NB4 (cell line): ENCODE data around the gene PAK6.

ENCODE experiments used
- DNase-seq: peaks from one replicate; pipeline ENCODE4 v3.0.0; 2010; ENCODE audit warnings: low read depth
- H3K4me3 ChIP-seq: one replicate; pipeline ENCODE4 v1.5.1; 2011; ENCODE audit warnings: mild to moderate bottlenecking, low read depth, low read length, moderate library complexity
- CTCF ChIP-seq: IDR thresholded peaks from one replicate; pipeline ENCODE4 v1.5.1; 2012; ENCODE audit warnings: low read depth, low read length
- MAX ChIP-seq: IDR thresholded peaks from 2 replicates; pipeline ENCODE4 v1.6.1; 2011; ENCODE audit warnings: low read depth, low read length
- MYC ChIP-seq: IDR thresholded peaks from 2 replicates; pipeline ENCODE4 v1.6.1; 2011; ENCODE audit warnings: low read depth, low read length
- POLR2A ChIP-seq: IDR thresholded peaks from 2 replicates; pipeline ENCODE4 v1.6.1; 2011; ENCODE audit warnings: mild to moderate bottlenecking; ENCODE audit not compliant: insufficient read length; ENCODE audit errors: extremely low read depth

PAK6 gene

GRCh38 chr15:40290918-40291574 is 52.2 kb downstream of the PAK6 start:
- DNase-seq, result no peak
- TF ChIP-seq MAX, result no peak
- no peak overlapping the region for H3K4me3 ChIP-seq

- no peak overlapping the region for H3K4me3 ChIP-seq
- TF ChIP-seq POLR2A (no peak), MYC (no peak), MAX (no peak), CTCF (no peak)
- no peak for DNase-seq
These were observed 53.4 kb downstream of the PAK6 start for GRCh38 chr15:40292246-40292645.

- TF ChIP-seq CTCF (no peak), POLR2A (no peak), MAX (no peak), MYC (no peak)
- no peak overlapping the region for H3K4me3 ChIP-seq
- DNase-seq, result no peak
These were observed 54.1 kb downstream of the PAK6 start for GRCh38 chr15:40293006-40293405.

- no peak overlapping the region for H3K4me3 ChIP-seq
- TF ChIP-seq MYC, result no peak
- no peak for TF ChIP-seq POLR2A
- TF ChIP-seq CTCF, result no peak
- no peak for TF ChIP-seq MAX
These were observed 55.3 kb downstream of the PAK6 start for GRCh38 chr15:40293905-40294895.

GRCh38 chr15:40295297-40295696 is 56.4 kb downstream of the PAK6 start:
- DNase-seq, result no peak
- no peak overlapping the region for H3K4me3 ChIP-seq
- TF ChIP-seq MYC, result no peak
- TF ChIP-seq MAX, result no peak
- TF ChIP-seq CTCF, result no peak
- TF ChIP-seq POLR2A, result no peak

More at GRCh38 chr15:40293905-40294895, 55.3 kb downstream of the PAK6 start:
- DNase-seq, result no peak
